Liver (tissue), 9 donors: Measurements from ENCODE around the gene NECTIN4. TPM values are rescaled to one million over a fixed set of nuclear protein-coding genes. Genes with fewer than 3 reads are reported as not detected.
"Not testable (repeated sequence)": the region's sequence is repeated elsewhere in the genome, so short reads cannot be mapped to it uniquely, and the experiment has no call there.

ENCODE experiments used
- DNase-seq: peaks from one replicate; pipeline ENCODE4 v3.0.0-alpha.2; 2017; ENCODE audit warnings: low spot score
- H3K27ac ChIP-seq, 2 donors: one replicate each; pipeline ENCODE4 v1.7.0; 2013; ENCODE audit warnings: inconsistent platforms in 2 of 2, low read length in 2 of 2, control low read depth in 1 of 2, low read depth in 1 of 2, mild to moderate bottlenecking in 1 of 2
- H3K27me3 ChIP-seq, 4 donors: one replicate each; pipeline versions ENCODE4 v1.6.1 to v1.7.0; 2013; ENCODE audit warnings: low read length in 3 of 4, inconsistent platforms in 1 of 4, mild to moderate bottlenecking in 1 of 4, moderate library complexity in 1 of 4; ENCODE audit not compliant: control insufficient read depth in 4 of 4, insufficient read depth in 4 of 4
- H3K36me3 ChIP-seq, 4 donors: one replicate each; pipeline versions ENCODE4 v1.6.1 to v1.7.0; 2013; ENCODE audit warnings: low read length in 3 of 4, mild to moderate bottlenecking in 3 of 4, low read depth in 1 of 4, moderate library complexity in 1 of 4; ENCODE audit not compliant: control insufficient read depth in 4 of 4, insufficient read depth in 3 of 4
- H3K4me1 ChIP-seq, 4 donors: one replicate each; pipeline versions ENCODE4 v1.6.1 to v1.7.0; 2013; ENCODE audit warnings: low read length in 3 of 4, mild to moderate bottlenecking in 3 of 4, moderate library complexity in 1 of 4; ENCODE audit not compliant: control insufficient read depth in 4 of 4, insufficient read depth in 4 of 4
- H3K4me3 ChIP-seq, 3 donors: one replicate each; pipeline versions ENCODE4 v1.6.1 to v1.7.0; 2013; ENCODE audit warnings: low read length in 3 of 3, control low read depth in 1 of 3, low read depth in 1 of 3, mild to moderate bottlenecking in 1 of 3
- H3K9ac ChIP-seq, 2 donors: one replicate each; pipeline ENCODE4 v1.7.0; 2013; ENCODE audit warnings: low read length in 2 of 2, mild to moderate bottlenecking in 2 of 2, moderate library complexity in 2 of 2, control low read depth in 1 of 2, low read depth in 1 of 2
- H3K9me3 ChIP-seq, 4 donors: one replicate each; pipeline versions ENCODE4 v1.6.1 to v1.7.0; 2013; ENCODE audit warnings: low read length in 3 of 4; ENCODE audit not compliant: control insufficient read depth in 4 of 4
- EGR1 ChIP-seq, 2 donors: IDR thresholded peaks; 2 replicates each; pipeline ENCODE4 v1.6.1; 2016 to 2018; ENCODE audit warnings: antibody characterized with exemption in 2 of 2, low read depth in 2 of 2
- GABPA ChIP-seq, 2 donors: IDR thresholded peaks in 1 of 2; conservative IDR thresholded peaks in 1 of 2; 2 replicates each; pipeline ENCODE4 v1.6.1; 2016; ENCODE audit warnings: antibody characterized with exemption in 2 of 2, mild to moderate bottlenecking in 1 of 2, moderate library complexity in 1 of 2
- HNF4A ChIP-seq, 2 donors: conservative IDR thresholded peaks; 2 replicates each; pipeline ENCODE4 v1.6.1; 2016; ENCODE audit warnings: antibody characterized with exemption in 2 of 2, mild to moderate bottlenecking in 2 of 2
- NR2F2 ChIP-seq: IDR thresholded peaks from 2 replicates; pipeline ENCODE4 v1.6.1; 2016; ENCODE audit warnings: antibody characterized with exemption
- RAD21 ChIP-seq, 2 donors: IDR thresholded peaks; 2 replicates each; pipeline ENCODE4 v1.6.1; 2016; ENCODE audit warnings: antibody characterized with exemption in 2 of 2, mild to moderate bottlenecking in 2 of 2
- REST ChIP-seq: IDR thresholded peaks from 2 replicates; pipeline ENCODE4 v1.6.1; 2016; ENCODE audit warnings: antibody characterized with exemption, mild to moderate bottlenecking
- SP1 ChIP-seq: IDR thresholded peaks from 2 replicates; pipeline ENCODE4 v1.6.1; 2018; ENCODE audit warnings: antibody characterized with exemption, mild to moderate bottlenecking
- TAF1 ChIP-seq: conservative IDR thresholded peaks from 2 replicates; pipeline ENCODE4 v1.6.1; 2016; ENCODE audit warnings: antibody characterized with exemption, mild to moderate bottlenecking
- YY1 ChIP-seq: IDR thresholded peaks from 2 replicates; pipeline ENCODE4 v1.6.1; 2016; ENCODE audit warnings: antibody characterized with exemption, mild to moderate bottlenecking
- ZBTB33 ChIP-seq: IDR thresholded peaks from 2 replicates; pipeline ENCODE4 v1.6.1; 2016; ENCODE audit warnings: antibody characterized with exemption
- WGBS: extraction: QIAGEN DNeasy Blood & Tissue Kit; methylation state at CpG from one replicate; pipeline ENCODE4 v1.1.7; 2013; 5-methylcytosine and 5-hydroxymethylcytosine counted together
- polyA plus RNA-seq, 2 donors: library from polyadenylated mRNA; stranded (reverse) in 1 of 2; unstranded in 1 of 2; fragments of 200-250 nt in 1 of 2; fragments of >200 nt in 1 of 2; fragmentation: Nextera tagmentation in 1 of 2; extraction: Ambion mirVana in 1 of 2; gene quantifications; one replicate each; pipeline versions ENCODE4 v1.2.1 to v1.2.3, GENCODE V29; 2013 to 2015
- total RNA-seq, 2 donors: library from RNA; depleted of rRNA; stranded (reverse); fragments of >200 nt; gene quantifications; one replicate each; pipeline ENCODE4 v1.2.3, GENCODE V29; 2014
- TF ChIP-seq, protein P1 (sequence below): IDR thresholded peaks from 2 replicates; pipeline ENCODE4 v1.6.1; 2016; ENCODE audit warnings: antibody characterized with exemption
- donor health status: healthy.
- donor health status: healthy.
- donor health status: healthy.
- donor health status: healthy.
- donor health status: healthy.

NECTIN4 gene
- total and polyA plus RNA-seq, 4 donors: 0.01 TPM; not detected in 3

DNA sequence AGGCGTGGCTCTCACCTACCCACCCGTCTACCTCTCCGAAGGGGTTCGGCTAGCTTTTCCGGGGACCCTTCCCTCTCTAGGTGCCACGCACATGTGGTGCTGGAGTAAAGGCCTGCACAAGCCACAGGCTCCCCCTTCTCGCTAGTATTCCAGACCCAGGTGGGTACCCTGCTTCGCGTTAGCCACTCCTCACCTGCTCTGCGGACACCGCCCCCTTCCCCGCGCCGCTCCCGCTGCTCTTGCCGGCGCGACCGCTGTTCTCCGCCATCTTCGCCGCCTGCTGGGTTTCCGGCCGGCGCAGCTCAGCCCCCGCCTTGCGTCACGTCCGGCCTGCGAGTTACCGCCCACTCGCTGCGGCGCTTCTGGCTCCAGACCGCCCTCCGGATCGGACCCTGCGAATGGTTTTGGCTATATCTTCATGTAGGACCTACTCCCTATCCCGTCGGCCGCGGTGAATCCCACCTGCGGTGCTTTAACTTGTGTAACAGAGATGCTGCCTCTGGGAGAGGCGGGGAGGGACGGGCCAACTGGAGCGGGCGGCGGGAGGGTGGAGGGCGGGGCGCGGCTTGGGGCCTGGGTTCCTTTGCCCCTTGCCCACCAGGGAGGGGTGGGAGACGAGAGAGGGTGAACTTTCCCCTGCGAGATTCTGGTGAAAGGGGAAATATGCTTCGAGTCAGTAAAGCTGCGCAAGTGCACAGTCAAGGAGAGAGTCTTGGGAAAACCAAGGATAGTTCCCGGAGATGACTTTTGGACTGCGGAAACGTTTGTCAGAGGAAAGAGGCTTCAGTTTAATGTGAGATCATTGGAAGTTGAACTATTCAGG is 28.6 kb upstream of the NECTIN4 start, which contains the start of the genes NIT1 and PFDN2:
TSS of gene NIT1 (plus strand) at position 347 of the 823 bp plus-strand sequence. CDS start at position 419, 72 bp downstream.
TSS of gene PFDN2 (minus strand) at position 279 of the 823 bp plus-strand sequence. CDS start at position 268, 11 bp downstream.
- peaks cover 12 to 50% (median 38%) of the 10 kb centered on the region in 4 donors for H3K4me1 ChIP-seq
- peaks cover 8 to 31% (median 24%) of the 10 kb centered on the region in 4 donors for H3K36me3 ChIP-seq
- H3K9me3 ChIP-seq: no peaks in the 10 kb centered on the region
- H3K27ac ChIP-seq: peak within 1 kb of the TSS; percentile 89 to 93
- H3K4me3 ChIP-seq: peak within 1 kb of the TSS; percentile 83 to 98 (median 98)
- TF ChIP-seq REST (peak; percentile 69), ZBTB33 (no peak), TAF1 (peak; percentile 37), HNF4A (conservative IDR thresholded peaks at IDR 0.05) (peak; percentile 30 to 39), RAD21 (IDR thresholded peaks at IDR 0.05) (no peak), GABPA (IDR thresholded peaks at IDR 0.05 in 1 of 2, conservative IDR thresholded peaks at IDR 0.05 in 1 of 2) (peak; percentile 76 to 93), EGR1 (IDR thresholded peaks at IDR 0.05; ENCODE audit: low read depth in 2 of 2) (peak; percentile 83 to 92), NR2F2 (no peak), YY1 (peak; percentile 97), SP1 (peak; percentile 41)
- TF ChIP-seq, protein P1, sequence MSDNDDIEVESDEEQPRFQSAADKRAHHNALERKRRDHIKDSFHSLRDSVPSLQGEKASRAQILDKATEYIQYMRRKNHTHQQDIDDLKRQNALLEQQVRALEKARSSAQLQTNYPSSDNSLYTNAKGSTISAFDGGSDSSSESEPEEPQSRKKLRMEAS: peak; percentile 33
- under 1% methylated on average over 58 of the region's 58 CpGs for WGBS
- DNase-seq: peak; percentile 88
- H3K27me3 ChIP-seq: no peaks in the 10 kb centered on the region
- H3K9ac ChIP-seq: peak within 1 kb of the TSS; percentile 84 to 95

DNA sequence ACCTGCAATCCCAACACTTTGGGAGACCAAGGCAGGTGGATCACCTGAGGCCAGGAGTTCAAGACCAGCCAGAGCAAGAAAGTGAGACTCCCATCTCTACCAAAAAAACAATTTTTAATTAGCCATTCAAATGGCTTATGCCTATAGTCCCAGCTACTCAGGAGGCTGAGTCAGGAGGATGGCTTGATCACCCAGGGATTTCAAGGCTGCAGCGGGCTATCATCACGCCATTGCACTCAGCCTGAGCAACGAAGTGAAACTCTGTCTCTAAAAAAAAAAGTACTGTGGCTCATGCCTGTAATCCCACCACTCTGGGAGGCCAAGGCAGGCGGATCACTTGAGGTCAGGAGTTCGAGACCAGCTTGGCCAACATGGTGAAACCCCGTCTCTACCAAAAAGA is 26.6 kb upstream of the NECTIN4 start:
- H3K9ac ChIP-seq, H3K9me3 ChIP-seq, DNase-seq, H3K27ac ChIP-seq, H3K4me3 ChIP-seq, H3K27me3 ChIP-seq: not testable (repeated sequence)
- Histone ChIP-seq H3K4me1 (peaks cover 12 to 50% (median 38%) of the 10 kb centered on the region in 4 donors), H3K36me3 (peaks cover 5 to 11% (median 6%) of the 10 kb centered on the region in 4 donors)
- WGBS: 93% methylated on average over 6 of the region's 6 CpGs
